Hepatic stellate cell (primary cell): ENCODE data around the gene SLC37A1.

ENCODE experiments used
- DNase-seq: peaks from one replicate; pipeline ENCODE4 v3.0.0; 2011; ENCODE audit warnings: low spot score

The SLC37A1 gene

DNA sequence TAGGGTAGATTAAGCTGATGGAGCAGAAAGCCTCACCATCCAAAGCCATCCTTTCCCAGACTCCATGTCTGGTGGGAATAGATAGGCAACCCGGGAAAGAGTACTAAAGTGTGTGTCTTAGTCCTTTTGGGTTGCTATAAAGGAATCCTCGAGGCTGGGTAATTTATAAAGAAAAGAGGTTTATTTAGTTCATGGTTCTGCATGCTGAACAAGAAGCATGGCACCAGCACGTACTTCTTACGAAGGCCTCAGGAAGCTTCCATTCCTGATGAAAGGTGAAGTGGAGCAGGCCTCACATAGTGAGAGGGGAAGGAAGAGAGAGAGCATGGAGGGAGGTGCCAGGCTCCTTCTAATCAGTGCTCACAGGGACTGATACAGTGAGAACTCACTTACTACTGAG is 6.2 kb upstream of the SLC37A1 start:
- DNase-seq, result no peak

DNA sequence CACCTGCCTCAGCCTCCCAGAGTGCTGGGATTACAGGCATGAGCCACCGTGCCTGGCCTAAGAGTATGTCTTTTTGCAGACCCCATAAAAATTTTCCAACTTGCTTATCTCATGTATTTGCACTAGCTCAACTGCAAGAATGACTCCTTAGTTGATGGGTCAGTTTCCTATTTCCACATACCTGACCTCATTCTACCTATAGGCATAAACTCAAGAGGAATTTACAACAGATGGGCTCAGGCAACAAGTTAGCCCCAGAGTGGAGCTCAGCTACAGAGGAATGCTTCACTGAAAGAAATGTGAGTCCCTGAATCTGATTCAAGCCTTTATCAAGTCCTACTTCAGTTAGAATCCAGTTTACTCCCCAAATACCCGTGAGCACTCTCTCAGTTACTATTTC is 5.3 kb upstream of the SLC37A1 start:
- no peak for DNase-seq

DNA sequence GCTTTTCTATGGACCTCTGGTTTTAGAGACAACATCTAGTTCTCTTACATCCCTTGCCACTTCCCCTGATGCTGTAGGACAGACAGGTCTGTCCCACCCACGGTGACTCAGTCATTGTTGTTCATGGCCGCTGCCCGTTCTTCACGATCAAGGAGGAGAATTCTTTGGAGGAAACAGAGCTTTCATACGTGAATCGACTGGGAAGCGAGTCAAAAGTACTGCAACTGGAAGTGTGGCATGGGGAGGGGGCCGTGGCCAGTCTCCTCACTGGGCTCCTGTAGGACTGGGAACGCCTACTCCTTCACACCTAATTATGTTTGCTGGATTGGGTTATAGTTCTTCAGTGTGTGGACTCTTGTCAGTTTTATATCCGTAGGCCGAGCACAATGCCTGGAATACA is 4.4 kb upstream of the SLC37A1 start:
- DNase-seq, result no peak

DNA sequence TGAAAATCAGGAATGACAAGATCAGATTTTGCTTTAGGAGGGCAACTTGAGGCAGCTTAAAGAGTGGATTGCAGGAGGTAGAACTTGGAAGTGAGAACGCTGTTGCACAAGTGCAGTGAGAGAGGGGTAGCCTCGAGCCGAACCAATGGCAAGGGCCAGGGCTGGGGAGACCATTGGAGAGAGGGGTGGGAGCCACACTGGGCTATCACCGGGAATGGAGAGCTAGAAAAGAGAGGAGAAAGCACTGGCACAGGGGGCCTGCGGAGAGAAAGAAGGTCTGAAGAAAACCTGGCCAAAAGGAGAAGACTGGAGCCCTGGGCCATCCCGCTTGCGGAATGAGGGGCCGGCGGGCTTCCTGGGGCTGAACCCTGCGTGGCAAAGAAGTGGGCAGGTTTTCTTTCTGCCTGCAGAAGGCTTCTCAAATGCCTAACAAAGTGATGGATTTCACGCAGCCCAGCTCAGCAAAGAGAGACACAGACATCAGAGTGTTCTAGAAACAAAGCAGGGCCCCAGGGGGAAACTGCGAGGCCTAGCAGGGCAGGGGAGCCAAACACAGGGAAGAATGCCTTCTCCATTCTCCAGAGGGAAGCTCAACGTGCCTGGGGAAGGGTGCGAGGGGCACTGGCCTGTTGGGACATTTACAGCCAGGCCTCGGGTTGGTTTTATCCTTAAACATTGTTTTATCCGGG is 1.2 kb upstream of the SLC37A1 start:
- no peak for DNase-seq

DNA sequence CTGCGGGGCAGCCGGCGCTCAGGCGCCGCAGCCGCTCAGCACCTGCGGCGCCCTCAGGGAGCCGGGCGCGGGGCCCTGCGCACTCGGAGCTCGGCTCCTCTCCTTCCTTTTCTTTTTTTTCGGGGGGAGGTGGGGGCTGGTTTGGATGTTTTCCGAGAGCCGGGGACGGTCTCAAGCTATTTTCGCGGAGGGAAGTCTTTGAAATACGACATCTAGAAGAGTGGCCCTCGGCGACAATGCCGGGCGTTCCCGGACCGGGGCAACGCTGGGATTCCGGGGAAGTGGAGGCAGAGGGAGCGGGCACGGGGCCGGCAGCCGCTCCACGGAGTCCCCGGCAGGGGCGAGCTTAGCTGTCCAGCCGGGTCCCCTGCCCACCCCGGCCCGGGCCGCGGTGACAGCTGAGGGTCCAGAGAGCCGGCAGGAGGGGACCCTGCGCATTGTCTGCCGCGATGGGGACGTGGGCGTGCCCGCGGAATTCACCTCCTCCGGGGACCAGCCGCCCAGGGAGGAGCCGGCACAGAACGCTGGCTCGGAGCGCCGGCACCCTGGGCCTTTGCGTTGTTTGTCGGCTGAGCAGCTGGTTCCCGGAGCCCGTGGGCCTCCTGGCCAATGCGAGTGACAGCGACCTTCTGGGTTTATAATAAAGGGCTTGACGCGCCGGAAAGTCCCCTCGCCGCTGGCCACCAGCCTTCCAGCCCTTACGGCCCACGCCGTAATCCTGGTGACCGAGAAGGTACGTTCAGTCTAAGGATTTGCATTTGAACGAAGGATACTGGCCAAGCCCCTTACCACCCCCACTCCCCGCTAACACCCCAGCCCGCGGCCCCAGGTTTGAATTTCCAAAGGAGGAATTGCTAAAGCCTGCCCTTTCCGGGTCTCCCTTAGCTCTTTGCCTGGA is 582 bp downstream of the SLC37A1 start:
- no peak for DNase-seq

DNA sequence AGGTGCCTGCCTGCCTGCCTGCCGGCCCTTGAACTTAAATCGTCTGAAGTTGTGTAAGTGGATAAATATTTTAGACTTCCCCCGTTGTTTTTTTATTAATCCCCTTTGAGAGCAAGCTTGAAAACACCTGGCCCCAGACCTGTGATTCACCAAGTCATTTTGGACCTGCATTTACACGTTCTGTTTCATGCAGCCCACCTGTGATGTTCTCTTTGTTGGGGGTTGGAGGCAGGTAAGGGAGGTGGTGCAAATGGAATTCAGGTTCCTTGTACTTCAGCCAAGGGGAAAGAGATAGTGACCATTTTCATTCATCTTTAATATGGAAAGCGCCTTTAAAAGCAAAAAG is 1.2 kb downstream of the SLC37A1 start:
- DNase-seq, result no peak

DNA sequence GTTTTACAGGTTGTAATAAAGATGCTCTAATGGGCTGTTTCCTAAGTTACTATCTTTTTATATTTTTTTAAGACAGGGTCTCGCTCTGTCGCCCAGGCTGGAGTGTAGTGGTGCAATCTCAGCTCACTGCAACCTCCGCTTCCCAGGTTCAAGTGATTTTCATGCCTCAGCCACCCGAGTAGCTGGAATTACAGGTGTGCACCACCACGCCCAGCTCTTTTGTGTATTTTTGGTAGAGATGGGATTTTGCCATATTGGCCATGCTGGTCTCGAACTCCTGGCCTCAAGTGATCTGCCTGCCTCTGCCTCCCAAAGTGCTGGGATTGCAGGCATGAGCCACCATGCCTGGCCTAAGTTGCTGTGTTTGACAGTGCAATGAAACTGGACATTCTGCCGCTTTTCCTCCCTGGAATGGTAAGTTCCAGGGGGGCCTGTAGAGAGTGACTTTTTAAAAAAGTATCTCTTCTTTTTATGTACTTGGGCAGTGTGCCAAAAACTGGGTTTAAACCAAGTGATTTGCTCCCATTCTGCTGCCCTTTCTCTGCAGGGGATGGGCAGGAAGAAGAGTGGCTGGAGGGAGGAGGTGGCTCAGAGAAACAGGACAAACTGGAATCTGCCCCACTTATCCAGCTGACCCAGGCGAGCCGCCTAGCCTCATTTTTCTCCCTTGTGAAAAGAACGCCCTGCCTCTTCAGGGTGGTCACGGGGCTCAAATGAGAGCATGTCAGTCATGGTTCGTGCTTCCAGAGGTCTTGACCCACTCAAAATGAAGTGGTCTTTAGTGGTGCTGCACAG is 2.3 kb downstream of the SLC37A1 start:
- no peak for DNase-seq

DNA sequence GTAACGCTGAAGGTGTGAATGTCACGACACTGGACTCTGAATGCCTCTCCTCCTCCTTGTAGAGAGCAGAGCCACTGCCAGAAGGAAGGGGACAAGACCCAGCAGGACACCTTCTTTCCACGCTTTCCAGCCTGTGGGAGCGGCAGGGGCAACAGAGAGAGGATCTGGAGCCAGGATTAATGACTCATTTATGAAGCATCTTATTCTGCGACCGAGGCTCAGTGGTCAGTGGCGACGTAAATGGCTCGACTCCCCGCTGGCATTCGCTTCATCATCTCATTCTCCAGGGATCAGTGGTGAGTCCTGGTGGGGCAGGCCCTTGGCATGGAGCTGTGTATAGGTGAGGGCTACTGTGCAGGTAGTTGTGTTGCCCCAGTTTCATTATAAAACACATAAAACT is 4.6 kb downstream of the SLC37A1 start:
- peak; percentile 72 for DNase-seq

DNA sequence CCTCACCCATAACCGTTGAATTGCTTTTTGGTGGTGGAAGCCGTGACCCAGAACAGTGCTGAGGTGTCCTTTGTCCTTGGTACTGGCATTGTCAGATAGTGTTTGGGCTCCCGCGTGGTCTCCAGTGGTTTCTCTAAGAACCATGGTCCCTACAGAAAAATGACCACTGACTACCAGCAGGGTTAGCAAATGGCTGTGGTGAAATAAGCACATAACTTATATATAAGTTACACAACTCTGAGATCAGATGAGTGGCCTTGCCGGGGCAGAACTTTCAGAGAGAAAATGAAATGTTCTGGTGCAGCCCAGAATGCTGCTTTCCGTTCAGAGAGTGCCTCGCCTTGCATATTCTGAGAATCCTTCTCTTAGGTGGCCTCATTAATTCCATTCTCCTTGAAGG is 5.0 kb downstream of the SLC37A1 start:
- DNase-seq, result no peak

DNA sequence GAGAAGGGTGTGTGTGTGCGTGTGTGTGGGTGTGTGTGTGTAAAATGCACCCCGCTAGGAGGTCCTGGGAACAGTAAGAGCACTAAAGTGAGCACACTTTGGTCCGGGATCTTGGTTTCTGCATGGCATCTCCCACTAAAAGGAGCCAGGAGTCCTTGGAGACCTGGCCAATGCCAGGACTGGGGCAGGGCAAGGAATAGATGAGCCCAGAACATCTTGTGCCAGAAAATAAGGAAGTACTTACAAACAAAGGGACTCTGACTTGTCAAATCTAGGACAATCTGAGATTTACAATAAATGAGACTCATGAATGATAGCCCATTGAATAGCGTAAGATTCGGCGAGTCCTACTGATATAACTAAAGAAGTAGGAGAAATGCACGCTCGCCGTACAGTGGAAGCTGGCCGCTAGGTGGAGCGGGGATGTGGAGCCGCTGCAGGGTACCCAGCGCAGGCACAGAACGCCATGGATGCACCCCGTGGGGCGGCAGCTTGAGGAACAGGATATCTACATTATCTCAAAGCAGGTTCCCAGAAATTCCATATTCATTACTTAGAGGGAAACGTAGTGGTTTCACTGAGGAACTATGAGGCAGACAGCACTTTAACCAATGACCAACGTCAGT is 7.1 kb downstream of the SLC37A1 start:
- DNase-seq, result no peak

DNA sequence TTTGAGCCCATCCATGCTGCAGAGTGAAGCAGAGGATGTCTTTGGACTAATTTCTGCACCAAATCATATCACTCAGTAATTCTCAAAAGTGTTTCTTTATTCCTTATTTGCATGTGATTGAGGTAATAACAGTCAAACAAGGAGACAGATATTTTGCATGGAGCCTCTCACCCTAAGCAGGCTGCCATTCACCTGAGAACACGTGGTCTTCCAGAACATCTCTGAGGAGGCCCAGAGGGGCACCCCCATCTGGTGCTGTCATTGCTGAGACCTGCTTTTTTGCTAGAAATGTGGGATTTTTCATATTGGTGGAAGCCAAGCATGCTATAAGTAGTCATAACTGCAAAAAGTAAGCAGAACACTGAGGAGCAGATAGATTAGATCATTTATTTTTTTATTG is 7.7 kb downstream of the SLC37A1 start:
- DNase-seq, result no peak

DNA sequence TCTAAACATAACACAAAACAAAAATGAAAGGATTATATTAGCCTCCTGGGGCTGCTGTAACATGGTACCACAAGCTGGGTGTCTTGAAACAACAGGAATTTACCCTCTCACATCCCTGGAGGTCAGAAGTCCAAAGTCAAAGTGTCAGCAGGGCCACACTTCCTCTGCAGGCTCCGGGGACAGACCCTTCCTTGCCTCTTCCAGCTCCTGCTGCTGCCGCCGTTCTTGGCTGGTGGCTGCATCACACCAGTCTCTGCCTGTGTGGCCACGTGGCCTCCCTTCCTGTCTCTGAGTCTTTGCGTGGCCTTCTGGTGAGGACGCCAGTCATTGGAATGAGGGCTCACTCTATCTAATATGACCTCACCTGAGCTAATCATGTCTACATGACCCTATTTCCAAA is 8.2 kb downstream of the SLC37A1 start:
- no peak for DNase-seq

DNA sequence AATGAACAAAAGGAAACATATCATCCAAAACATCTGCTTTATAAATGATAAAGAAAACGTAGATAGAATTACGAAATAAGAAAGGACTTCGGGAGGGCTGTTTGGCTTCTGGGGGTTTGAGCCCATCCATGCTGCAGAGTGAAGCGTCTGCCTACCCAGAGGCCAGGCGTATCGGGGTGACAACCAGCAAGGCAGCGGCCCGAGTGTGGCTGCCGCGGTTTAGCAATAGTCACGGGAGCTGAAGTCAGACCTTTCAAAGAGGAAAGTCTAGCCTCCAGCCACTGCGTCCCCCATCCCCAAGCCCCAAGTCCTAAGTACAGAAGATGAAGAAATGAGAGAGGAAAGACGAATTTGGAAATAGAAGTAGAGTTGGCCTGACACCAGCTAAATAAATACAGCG is 8.6 kb downstream of the SLC37A1 start:
- DNase-seq, result no peak

DNA sequence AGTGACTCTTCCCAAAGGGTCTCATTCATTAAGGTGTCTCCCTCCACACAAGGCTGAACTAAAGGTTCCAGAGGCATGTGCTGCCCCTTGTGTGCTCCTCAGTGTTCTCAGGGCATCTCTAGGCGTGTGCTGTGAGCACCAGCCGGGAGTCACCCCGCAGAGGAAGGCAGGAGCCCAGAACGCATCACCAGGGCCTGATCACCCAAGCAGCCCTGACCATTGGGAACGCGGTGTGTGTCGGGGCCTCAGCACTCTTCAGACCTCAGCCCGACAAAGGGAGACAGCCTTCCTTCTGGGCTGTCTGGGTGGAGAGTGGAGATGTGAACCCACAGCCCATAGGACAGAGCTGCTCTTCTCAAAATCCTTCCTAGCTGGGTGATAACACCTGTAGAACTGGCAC is 9.1 kb downstream of the SLC37A1 start:
- DNase-seq, result no peak

DNA sequence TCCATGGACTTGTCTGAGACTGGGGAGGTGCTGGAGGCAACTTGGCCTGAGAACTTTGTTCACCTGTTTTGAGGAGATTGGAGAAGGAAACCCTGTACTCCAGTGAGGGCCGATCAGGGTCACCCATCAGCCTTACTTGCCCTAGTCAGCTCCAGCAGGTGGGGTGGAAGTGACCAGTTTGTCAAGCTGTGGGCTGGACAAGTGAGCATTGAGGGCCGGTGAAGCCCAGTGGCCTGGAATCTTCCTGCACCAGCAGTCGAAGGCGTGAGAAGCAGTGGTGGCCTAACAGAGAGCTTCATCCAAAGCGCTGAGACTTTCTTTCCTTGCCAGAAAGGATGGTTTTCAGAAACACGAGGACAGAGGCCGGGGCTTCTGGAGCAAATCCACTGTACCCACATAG is 9.6 kb downstream of the SLC37A1 start:
- no peak for DNase-seq

DNA sequence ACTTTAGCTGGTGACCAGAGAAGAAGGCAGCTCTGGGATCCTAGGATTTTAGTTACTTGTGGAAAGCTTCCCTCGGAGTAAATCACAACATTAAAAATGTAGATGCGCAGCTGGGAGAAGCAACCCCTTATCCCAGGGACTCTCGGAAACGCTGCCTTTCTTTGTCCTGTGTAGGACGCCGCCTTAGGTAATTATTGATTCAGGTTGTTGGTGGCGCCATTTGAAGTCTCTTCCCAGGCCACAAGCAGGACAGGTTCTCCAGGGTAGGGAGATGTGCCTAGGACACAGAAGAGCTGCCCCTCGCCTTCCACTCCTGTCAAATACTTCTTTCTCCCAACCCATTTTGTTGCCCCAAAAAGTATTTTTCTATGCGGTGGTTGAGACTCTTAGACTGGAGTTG is 10.3 kb downstream of the SLC37A1 start:
- no peak for DNase-seq

DNA sequence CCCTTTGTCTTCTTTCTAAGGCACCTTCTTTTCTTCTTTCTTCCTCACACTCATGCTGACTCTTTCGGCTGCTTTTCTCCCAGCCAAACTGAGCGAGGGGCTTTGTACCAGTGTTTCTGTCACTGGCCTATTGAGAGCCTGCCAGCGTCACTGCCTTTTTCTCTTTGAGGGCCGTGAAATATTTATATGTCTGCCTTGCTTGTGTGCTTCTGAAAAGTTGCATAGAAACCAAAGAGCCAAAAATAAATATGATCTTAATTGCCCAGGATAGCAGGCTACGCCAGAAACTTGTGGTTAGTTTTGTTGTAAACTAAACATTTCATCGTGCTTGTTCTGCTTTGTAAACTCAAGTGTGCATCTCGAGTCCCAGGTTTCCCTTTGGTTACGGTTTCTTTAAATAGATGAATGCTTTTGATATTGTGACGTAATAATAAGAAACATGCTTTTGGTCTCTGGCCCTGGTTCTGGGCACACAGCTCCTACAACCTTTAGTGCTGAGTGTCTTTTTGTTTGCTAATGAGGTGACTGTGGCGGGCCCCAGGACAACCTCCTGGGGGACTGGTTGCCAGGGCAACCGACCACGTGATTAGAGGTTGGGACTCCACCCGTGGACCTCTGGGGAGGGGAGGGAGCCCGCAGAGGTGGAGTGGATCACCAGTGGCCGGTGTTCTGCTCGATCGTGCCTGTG is 10.8 kb downstream of the SLC37A1 start:
- peak; percentile 45 for DNase-seq

DNA sequence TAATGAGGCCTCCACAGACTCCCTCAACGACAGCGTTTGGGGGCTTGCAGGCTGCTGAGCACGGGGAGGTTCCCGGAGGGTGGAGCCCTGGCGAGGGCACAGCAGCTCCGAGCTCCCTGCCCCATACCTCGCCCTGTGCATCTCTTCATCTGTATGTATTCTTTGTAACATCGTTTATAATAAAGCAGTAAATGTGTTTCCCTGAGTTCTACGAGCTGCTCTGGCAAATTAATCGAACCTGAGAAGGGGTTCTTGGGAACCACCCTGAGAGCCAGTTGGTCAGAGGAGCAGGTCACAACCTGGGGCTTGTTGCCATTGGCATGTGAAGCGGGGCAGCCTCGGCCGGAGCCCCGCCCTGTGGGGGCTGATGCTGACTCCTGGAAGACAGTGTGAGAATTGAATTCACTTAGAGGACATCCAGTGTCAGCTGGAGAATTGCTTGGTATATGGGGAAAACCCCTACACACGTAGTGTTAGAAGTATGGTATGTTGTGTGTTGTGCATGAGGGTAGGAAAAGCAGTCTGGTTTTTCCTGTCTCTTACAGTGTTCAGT is 11.5 kb downstream of the SLC37A1 start:
- DNase-seq, result no peak

DNA sequence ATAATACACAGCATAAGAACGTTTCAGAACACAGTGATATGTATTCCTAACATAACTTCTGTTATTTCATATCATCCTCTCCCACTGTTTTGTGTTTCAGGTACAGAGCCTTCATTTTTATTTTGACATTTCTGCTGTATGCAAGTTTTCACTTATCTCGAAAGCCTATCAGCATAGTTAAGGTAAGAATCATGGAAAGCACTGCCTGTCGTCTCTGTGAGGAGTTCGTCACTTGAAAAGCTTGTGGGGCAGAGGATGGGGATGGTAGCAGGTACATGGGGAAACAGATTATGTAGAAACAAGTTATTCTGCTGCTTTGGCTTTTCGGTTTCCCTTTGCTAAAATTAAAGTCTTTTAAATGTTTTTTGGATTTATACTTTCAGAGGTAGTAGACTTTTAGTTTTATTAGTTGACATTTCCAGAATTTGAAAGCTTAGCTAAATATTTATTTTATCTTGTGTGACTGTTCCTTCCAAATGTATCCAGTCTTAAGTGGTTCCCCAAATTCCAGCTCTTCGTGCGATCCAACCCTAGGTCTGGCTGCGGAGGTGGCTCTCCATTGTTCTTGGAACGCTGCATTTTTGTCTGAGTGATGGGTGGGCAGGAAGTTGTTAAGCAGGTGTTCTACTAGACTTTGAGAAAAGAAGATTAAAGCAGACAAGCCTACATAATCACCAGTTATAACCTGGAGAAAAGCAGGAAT is 12.2 kb downstream of the SLC37A1 start:
- no peak for DNase-seq

DNA sequence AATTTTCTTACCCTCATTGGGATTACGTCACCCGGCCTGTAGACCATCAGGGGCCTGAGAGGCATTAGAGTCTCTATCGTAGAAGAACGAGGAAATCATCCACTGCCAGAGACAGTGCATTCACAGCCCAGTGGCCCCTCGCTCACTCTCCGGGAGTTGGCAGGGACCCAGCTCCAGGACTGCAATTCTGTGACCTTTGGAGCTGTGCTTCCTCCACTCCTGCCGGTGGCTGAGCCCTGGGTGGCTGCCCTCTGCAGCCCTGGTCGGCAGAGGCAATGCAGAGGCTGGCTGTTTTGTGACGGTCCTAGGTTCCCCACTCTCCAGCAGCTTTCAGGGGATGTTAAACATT is 12.7 kb downstream of the SLC37A1 start:
- no peak for DNase-seq

DNA sequence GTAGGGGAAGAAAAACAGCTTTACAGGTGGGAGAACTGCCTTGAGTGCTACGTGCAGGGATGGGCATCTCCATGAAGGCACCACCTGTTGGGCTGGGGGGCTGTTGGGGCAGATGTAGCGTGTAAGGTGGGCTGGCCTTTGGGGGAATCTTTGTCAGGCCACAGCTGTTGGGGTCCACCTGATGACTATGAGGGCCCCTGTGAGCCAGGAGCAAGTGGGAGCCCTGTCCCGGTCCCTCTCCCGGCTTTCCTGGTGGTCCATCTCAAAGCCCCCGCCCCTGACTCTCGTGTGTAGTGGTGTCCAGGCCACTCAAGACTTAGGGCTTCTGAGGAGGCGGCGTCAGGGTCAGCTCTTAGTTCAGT is 13.5 kb downstream of the SLC37A1 start:
- DNase-seq, result no peak
